Activated T-cell treated with anti-CD3 and anti-CD28 coated beads, Interleukin-2, amount 50 U/mL, for 24 hours (primary cell): ENCODE data around the gene KCTD8.
"Not testable (repeated sequence)": the region's sequence is repeated elsewhere in the genome, so short reads cannot be mapped to it uniquely, and the experiment has no call there.

Experiments
- DNase-seq: peaks from one replicate; pipeline ENCODE4 v3.0.0-alpha.2; 2020
- H3K27ac Mint-ChIP-seq: 2 replicates; pipeline ENCODE4 v1.8.0; 2020; ENCODE audit warnings: mild to moderate bottlenecking, mixed read lengths
- H3K27me3 Mint-ChIP-seq: 2 replicates; pipeline ENCODE4 v1.8.0; 2020; ENCODE audit warnings: mixed read lengths
- H3K36me3 Mint-ChIP-seq: 2 replicates; pipeline ENCODE4 v1.8.0; 2020; ENCODE audit warnings: low read depth, mixed read lengths
- H3K4me1 Mint-ChIP-seq: 2 replicates; pipeline ENCODE4 v1.8.0; 2020; ENCODE audit warnings: low read depth, mixed read lengths
- H3K4me3 Mint-ChIP-seq: 2 replicates; pipeline ENCODE4 v1.8.0; 2020; ENCODE audit warnings: mild to moderate bottlenecking, moderate library complexity, mixed read lengths
- H3K9me3 Mint-ChIP-seq: 2 replicates; pipeline ENCODE4 v1.8.0; 2020; ENCODE audit warnings: mixed read lengths

KCTD8 gene

GRCh38 chr4:44237643-44238042 is 211.0 kb downstream of the KCTD8 start:
- Mint-ChIP-seq H3K27me3 (no peaks in the 10 kb centered on the region), H3K27ac (no peak overlapping the region), H3K4me3 (no peak overlapping the region), H3K9me3 (peaks cover 15% of the 10 kb centered on the region), H3K36me3 (no peaks in the 10 kb centered on the region), H3K4me1 (no peaks in the 10 kb centered on the region)
- no peak for DNase-seq

- Mint-ChIP-seq H3K27me3 (no peaks in the 10 kb centered on the region), H3K4me3 (no peak overlapping the region), H3K9me3 (peaks cover 16% of the 10 kb centered on the region), H3K36me3 (no peaks in the 10 kb centered on the region), H3K27ac (no peak overlapping the region), H3K4me1 (no peaks in the 10 kb centered on the region)
- no peak for DNase-seq
Measured at GRCh38 chr4:44235897-44236296, 212.7 kb downstream of the KCTD8 start.

- Mint-ChIP-seq H3K27me3 (no peaks in the 10 kb centered on the region), H3K4me3 (no peak overlapping the region), H3K4me1 (no peaks in the 10 kb centered on the region), H3K9me3 (peaks cover 14% of the 10 kb centered on the region), H3K27ac (no peak overlapping the region), H3K36me3 (no peaks in the 10 kb centered on the region)
- DNase-seq = no peak
Measured at GRCh38 chr4:44232262-44232661, 216.3 kb downstream of the KCTD8 start.

GRCh38 chr4:44231006-44231405 is 217.6 kb downstream of the KCTD8 start:
- Mint-ChIP-seq H3K4me1 (no peaks in the 10 kb centered on the region), H3K27me3 (no peaks in the 10 kb centered on the region), H3K36me3 (no peaks in the 10 kb centered on the region), H3K9me3 (peaks cover 11% of the 10 kb centered on the region), H3K27ac (no peak overlapping the region), H3K4me3 (no peak overlapping the region)
- DNase-seq = no peak

- H3K27me3 Mint-ChIP-seq = no peaks in the 10 kb centered on the region
- DNase-seq = no peak
- no peaks in the 10 kb centered on the region for H3K36me3 Mint-ChIP-seq
- H3K4me1 Mint-ChIP-seq = no peaks in the 10 kb centered on the region
- H3K9me3 Mint-ChIP-seq = peaks cover 12% of the 10 kb centered on the region
- H3K4me3 Mint-ChIP-seq = no peak overlapping the region
- no peak overlapping the region for H3K27ac Mint-ChIP-seq
Measured at GRCh38 chr4:44228326-44228725, 220.3 kb downstream of the KCTD8 start.

- no peak for DNase-seq
- H3K4me1 Mint-ChIP-seq = no peaks in the 10 kb centered on the region
- peaks cover 5% of the 10 kb centered on the region for H3K9me3 Mint-ChIP-seq
- H3K4me3 Mint-ChIP-seq = no peak overlapping the region
- H3K27ac Mint-ChIP-seq = no peak overlapping the region
- no peaks in the 10 kb centered on the region for H3K36me3 Mint-ChIP-seq
- H3K27me3 Mint-ChIP-seq = no peaks in the 10 kb centered on the region
Measured at GRCh38 chr4:44221407-44221806, 227.2 kb downstream of the KCTD8 start.

GRCh38 chr4:44210750-44211149 is 237.9 kb downstream of the KCTD8 start:
- Mint-ChIP-seq H3K27ac (no peak overlapping the region), H3K27me3 (no peaks in the 10 kb centered on the region), H3K9me3 (peaks cover 5% of the 10 kb centered on the region), H3K4me3 (no peak overlapping the region), H3K4me1 (no peaks in the 10 kb centered on the region), H3K36me3 (no peaks in the 10 kb centered on the region)
- DNase-seq = no peak

- H3K9me3 Mint-ChIP-seq = peaks cover 20% of the 10 kb centered on the region
- H3K27ac Mint-ChIP-seq = no peak overlapping the region
- H3K36me3 Mint-ChIP-seq = no peaks in the 10 kb centered on the region
- H3K27me3 Mint-ChIP-seq = no peaks in the 10 kb centered on the region
- H3K4me1 Mint-ChIP-seq = no peaks in the 10 kb centered on the region
- H3K4me3 Mint-ChIP-seq = no peak overlapping the region
- DNase-seq = no peak
Measured at GRCh38 chr4:44196796-44197195, 251.8 kb downstream of the KCTD8 start.

- Mint-ChIP-seq H3K36me3 (no peaks in the 10 kb centered on the region), H3K27ac (no peak overlapping the region), H3K4me3 (no peak overlapping the region), H3K9me3 (peaks cover 20% of the 10 kb centered on the region), H3K27me3 (no peaks in the 10 kb centered on the region), H3K4me1 (no peaks in the 10 kb centered on the region)
- DNase-seq = no peak
Measured at GRCh38 chr4:44194365-44194764, 254.2 kb downstream of the KCTD8 start.

GRCh38 chr4:44186850-44187246 is 261.8 kb downstream of the KCTD8 start:
- DNase-seq = no peak
- Mint-ChIP-seq H3K27me3 (no peaks in the 10 kb centered on the region), H3K4me1 (no peaks in the 10 kb centered on the region), H3K27ac (no peak overlapping the region), H3K4me3 (no peak overlapping the region), H3K36me3 (no peaks in the 10 kb centered on the region), H3K9me3 (peaks cover 12% of the 10 kb centered on the region)

GRCh38 chr4:44186096-44186849 is 262.3 kb downstream of the KCTD8 start:
- no peak for DNase-seq
- Mint-ChIP-seq H3K4me1 (no peaks in the 10 kb centered on the region), H3K27me3 (no peaks in the 10 kb centered on the region), H3K4me3 (no peak overlapping the region), H3K27ac (no peak overlapping the region), H3K9me3 (peaks cover 12% of the 10 kb centered on the region), H3K36me3 (no peaks in the 10 kb centered on the region)

- not testable (repeated sequence) for H3K9me3 Mint-ChIP-seq, DNase-seq, H3K36me3 Mint-ChIP-seq, H3K27me3 Mint-ChIP-seq, H3K27ac Mint-ChIP-seq, H3K4me1 Mint-ChIP-seq, H3K4me3 Mint-ChIP-seq
Measured at GRCh38 chr4:44181491-44182349, 266.9 kb downstream of the KCTD8 start.

GRCh38 chr4:44167766-44168165 is 280.8 kb downstream of the KCTD8 start:
- DNase-seq, H3K4me3 Mint-ChIP-seq, H3K4me1 Mint-ChIP-seq, H3K27ac Mint-ChIP-seq, H3K9me3 Mint-ChIP-seq, H3K36me3 Mint-ChIP-seq, H3K27me3 Mint-ChIP-seq: not testable (repeated sequence)

- H3K4me3 Mint-ChIP-seq = no peak overlapping the region
- peaks cover 10% of the 10 kb centered on the region for H3K9me3 Mint-ChIP-seq
- H3K27me3 Mint-ChIP-seq = no peaks in the 10 kb centered on the region
- H3K4me1 Mint-ChIP-seq = no peaks in the 10 kb centered on the region
- no peak overlapping the region for H3K27ac Mint-ChIP-seq
- DNase-seq = no peak
- no peaks in the 10 kb centered on the region for H3K36me3 Mint-ChIP-seq
Measured at GRCh38 chr4:44165938-44166337, 282.7 kb downstream of the KCTD8 start.

GRCh38 chr4:44162538-44163270 is 285.9 kb downstream of the KCTD8 start:
- Mint-ChIP-seq H3K9me3 (peaks cover 6% of the 10 kb centered on the region), H3K36me3 (no peaks in the 10 kb centered on the region), H3K4me3 (no peak overlapping the region), H3K27ac (no peak overlapping the region), H3K4me1 (no peaks in the 10 kb centered on the region), H3K27me3 (no peaks in the 10 kb centered on the region)
- no peak for DNase-seq
